OCI-LY3 (cell line): ENCODE measurements around the gene SPEF2.

Experiments
- EZH2phosphoT487 ChIP-seq: fragments of 200-600 bp; shearing (Covaris generic); IDR thresholded peaks from 2 replicates; pipeline ENCODE4 v1.6.1; 2018; ENCODE audit warnings: antibody characterized with exemption, mixed run types, low read depth
- TF ChIP-seq, protein P1 (sequence below): fragments of 200-600, 300-600 bp; sonication (generic); IDR thresholded peaks from 2 replicates; pipeline ENCODE4 v1.5.1; 2014; ENCODE audit warnings: antibody characterized with exemption, low read length, low read depth

DNA sequence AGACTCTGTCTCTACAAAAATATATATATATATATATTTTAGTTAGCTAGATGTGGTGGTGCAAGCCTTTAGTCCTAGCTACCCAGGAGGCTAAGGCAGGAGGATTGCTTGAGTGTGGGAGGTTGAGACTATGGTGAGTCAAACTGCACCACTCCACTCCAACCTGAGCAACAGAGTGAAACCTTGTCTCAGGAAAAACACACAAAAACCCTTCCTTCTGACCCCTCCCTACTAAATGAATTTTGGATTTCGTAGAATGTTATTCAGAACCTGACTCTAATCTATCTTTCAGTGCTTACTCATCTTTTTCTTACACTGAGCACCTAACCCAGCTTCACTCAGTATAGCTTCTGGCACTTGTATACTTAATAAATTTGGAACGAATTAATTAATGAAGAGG, 203.8 kb downstream of the SPEF2 start:
- TF ChIP-seq, protein P1, sequence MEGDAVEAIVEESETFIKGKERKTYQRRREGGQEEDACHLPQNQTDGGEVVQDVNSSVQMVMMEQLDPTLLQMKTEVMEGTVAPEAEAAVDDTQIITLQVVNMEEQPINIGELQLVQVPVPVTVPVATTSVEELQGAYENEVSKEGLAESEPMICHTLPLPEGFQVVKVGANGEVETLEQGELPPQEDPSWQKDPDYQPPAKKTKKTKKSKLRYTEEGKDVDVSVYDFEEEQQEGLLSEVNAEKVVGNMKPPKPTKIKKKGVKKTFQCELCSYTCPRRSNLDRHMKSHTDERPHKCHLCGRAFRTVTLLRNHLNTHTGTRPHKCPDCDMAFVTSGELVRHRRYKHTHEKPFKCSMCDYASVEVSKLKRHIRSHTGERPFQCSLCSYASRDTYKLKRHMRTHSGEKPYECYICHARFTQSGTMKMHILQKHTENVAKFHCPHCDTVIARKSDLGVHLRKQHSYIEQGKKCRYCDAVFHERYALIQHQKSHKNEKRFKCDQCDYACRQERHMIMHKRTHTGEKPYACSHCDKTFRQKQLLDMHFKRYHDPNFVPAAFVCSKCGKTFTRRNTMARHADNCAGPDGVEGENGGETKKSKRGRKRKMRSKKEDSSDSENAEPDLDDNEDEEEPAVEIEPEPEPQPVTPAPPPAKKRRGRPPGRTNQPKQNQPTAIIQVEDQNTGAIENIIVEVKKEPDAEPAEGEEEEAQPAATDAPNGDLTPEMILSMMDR: no peak
- no peak for TF ChIP-seq EZH2phosphoT487
